Measurements from ENCODE around the gene PHF24. TPM values are rescaled to one million over a fixed set of nuclear protein-coding genes. Genes with fewer than 3 reads are reported as not detected.

The PHF24 gene
- total RNA-seq, 2 donors from 2014 or later, result 0.27 to 0.35 TPM

DNA sequence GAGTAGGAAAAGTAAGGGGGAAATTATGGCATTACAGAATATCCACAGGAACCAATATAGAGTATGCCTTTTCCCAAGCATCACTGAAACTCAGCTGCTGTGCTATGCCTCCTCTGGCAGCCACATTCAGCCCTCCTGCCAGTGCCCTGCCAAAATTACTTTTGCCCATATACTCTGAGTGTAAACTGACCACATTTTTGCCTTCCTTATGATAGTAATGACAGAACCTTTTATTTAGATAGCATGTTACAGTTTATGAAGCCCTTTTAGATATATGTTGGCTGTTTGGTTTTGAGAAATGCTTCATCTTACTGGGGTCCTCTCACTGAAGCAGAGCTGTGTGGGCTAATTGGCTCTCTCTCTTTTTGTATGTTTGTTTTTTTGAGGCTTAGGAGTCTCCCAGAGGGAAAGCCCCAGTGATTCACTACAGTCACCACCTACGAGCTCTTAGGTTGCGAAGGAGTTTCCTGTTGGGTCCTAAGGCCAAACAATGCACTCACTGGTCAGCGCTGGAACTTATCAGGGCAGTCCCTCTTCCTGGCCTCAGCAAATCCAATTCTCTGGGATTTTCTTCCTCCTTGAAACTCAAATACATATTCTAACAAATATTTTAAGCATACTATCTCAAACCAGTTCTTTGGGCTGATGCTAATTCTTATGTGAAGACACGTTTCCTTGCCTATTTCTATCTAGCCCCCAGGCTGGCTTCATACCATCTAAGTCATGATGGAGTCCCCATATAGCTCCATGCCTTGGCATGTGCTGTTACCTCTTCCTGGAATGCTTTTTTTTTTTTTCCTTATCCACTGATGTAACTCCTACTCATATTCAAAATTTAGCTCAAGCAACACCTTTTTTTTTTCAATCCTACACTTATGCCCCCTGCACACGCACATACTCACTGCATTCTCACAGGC, 3.7 kb downstream of the PHF24 start:
- Histone ChIP-seq H3K27me3 (replicated peaks; ENCODE audit: insufficient read depth) (no peaks in the 10 kb centered on the region), H3K36me3 (no peaks in the 10 kb centered on the region), H3K4me3 (no peak overlapping the region), H3K27ac (no peak overlapping the region), H3K9me3 (no peaks in the 10 kb centered on the region), H3K4me1 (ENCODE audit: control insufficient read depth in 1 of 2, low read depth in 2 of 2) (peaks cover 5 to 10% of the 10 kb centered on the region in 2 donors)
- DNase-seq (ENCODE audit: low spot score), result no peak
- no peak for ATAC-seq (ENCODE audit: insufficient number of reproducible peaks, low FRiP score, low read depth)
- TF ChIP-seq, protein P1, sequence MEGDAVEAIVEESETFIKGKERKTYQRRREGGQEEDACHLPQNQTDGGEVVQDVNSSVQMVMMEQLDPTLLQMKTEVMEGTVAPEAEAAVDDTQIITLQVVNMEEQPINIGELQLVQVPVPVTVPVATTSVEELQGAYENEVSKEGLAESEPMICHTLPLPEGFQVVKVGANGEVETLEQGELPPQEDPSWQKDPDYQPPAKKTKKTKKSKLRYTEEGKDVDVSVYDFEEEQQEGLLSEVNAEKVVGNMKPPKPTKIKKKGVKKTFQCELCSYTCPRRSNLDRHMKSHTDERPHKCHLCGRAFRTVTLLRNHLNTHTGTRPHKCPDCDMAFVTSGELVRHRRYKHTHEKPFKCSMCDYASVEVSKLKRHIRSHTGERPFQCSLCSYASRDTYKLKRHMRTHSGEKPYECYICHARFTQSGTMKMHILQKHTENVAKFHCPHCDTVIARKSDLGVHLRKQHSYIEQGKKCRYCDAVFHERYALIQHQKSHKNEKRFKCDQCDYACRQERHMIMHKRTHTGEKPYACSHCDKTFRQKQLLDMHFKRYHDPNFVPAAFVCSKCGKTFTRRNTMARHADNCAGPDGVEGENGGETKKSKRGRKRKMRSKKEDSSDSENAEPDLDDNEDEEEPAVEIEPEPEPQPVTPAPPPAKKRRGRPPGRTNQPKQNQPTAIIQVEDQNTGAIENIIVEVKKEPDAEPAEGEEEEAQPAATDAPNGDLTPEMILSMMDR (IDR thresholded peaks at IDR 0.05), result no peak

DNA sequence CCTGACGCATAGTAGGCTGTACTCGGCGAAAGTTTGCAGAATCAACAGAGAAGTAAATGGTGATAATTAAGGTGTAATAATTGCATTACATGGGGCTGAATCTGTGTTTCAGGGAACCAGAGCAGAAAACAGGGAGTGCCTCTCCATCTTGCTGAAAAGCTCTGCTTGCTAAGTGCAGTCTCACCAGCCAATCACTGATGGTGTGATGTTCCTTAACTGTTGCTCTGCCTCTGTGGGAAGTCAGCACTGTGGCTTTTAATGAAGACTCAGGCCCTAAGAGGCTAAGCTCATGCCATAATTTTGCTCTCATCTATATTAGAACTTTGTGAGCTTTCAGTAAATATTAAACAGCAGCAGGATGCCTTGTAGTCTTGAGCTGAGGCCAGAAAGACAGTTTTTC, 4.5 kb downstream of the PHF24 start:
- TF ChIP-seq, protein P1 (IDR thresholded peaks at IDR 0.05), result no peak
- no peak overlapping the region for H3K27ac ChIP-seq
- no peak overlapping the region for H3K4me3 ChIP-seq
- H3K9me3 ChIP-seq, result no peaks in the 10 kb centered on the region
- DNase-seq (ENCODE audit: low spot score) (no peak), ATAC-seq (ENCODE audit: insufficient number of reproducible peaks, low FRiP score, low read depth) (no peak)
- H3K36me3 ChIP-seq, result no peaks in the 10 kb centered on the region
- H3K27me3 ChIP-seq (replicated peaks; ENCODE audit: insufficient read depth), result no peaks in the 10 kb centered on the region
- peaks cover 3 to 8% of the 10 kb centered on the region in 2 donors for H3K4me1 ChIP-seq (ENCODE audit: control insufficient read depth in 1 of 2, low read depth in 2 of 2)

DNA sequence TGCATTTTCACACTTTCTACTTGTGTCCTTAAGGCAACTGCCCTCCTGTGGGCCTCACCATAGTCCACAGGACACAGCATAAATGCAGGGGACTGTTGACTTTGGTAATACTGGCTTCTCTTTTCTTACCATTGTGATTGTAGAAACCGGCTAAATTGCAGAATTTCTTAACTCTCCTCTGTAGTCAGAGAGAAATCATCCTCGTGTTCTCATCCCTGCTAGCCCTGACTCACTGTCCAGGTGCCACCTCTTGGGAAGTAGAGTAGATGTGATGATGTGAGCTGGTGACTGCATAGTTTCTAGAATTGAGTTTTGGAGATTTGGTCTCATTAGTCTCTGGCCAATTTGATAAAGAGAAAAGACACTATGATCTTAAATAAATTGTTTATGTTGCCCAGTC, 5.5 kb downstream of the PHF24 start:
- Histone ChIP-seq H3K36me3 (no peaks in the 10 kb centered on the region), H3K9me3 (no peaks in the 10 kb centered on the region), H3K4me3 (no peak overlapping the region), H3K4me1 (ENCODE audit: control insufficient read depth in 1 of 2, low read depth in 2 of 2) (peaks cover 0 to 1% of the 10 kb centered on the region in 2 donors), H3K27ac (no peak overlapping the region), H3K27me3 (replicated peaks; ENCODE audit: insufficient read depth) (no peaks in the 10 kb centered on the region)
- DNase-seq (ENCODE audit: low spot score) (no peak), ATAC-seq (ENCODE audit: insufficient number of reproducible peaks, low FRiP score, low read depth) (no peak)
- TF ChIP-seq, protein P1 (IDR thresholded peaks at IDR 0.05), result no peak

DNA sequence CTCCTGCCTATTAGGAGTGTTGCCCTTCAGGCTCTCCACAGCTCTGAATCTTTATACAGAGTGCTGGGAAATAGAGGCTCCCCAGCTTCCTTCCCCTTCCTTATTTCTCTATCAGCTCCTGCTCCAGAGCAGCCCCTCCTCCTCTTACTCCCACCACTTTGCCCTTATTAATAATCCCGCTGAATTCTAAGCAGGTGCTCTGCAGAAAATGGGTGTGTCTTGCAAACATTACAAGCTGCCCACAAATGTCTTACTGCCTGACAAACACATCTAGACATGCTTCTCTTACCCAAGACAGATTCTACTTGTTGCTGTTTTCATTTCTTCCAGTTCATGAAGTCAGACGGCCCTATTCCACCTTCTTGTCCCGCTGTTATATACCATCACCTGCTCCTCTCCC, 6.4 kb downstream of the PHF24 start:
- no peak overlapping the region for H3K4me3 ChIP-seq
- no peaks in the 10 kb centered on the region for H3K27me3 ChIP-seq (replicated peaks; ENCODE audit: insufficient read depth)
- ATAC-seq (ENCODE audit: insufficient number of reproducible peaks, low FRiP score, low read depth) (no peak), DNase-seq (ENCODE audit: low spot score) (no peak)
- H3K27ac ChIP-seq, result no peak overlapping the region
- H3K9me3 ChIP-seq, result no peaks in the 10 kb centered on the region
- H3K4me1 ChIP-seq (ENCODE audit: control insufficient read depth in 1 of 2, low read depth in 2 of 2), result no peaks in the 10 kb centered on the region
- TF ChIP-seq, protein P1 (IDR thresholded peaks at IDR 0.05), result no peak
- no peaks in the 10 kb centered on the region for H3K36me3 ChIP-seq

GRCh38 chr9:34971146-34971811, 13.2 kb downstream of the PHF24 start:
- DNase-seq (ENCODE audit: low spot score), result no peak
- no peak overlapping the region for H3K4me3 ChIP-seq
- no peaks in the 10 kb centered on the region for H3K4me1 ChIP-seq (ENCODE audit: control insufficient read depth in 1 of 2, low read depth in 2 of 2)
- no peaks in the 10 kb centered on the region for H3K27me3 ChIP-seq (replicated peaks; ENCODE audit: insufficient read depth)
- H3K27ac ChIP-seq, result no peak overlapping the region
- no peaks in the 10 kb centered on the region for H3K36me3 ChIP-seq
- no peaks in the 10 kb centered on the region for H3K9me3 ChIP-seq
- TF ChIP-seq, protein P1 (IDR thresholded peaks at IDR 0.05), result no peak
- ATAC-seq (ENCODE audit: insufficient number of reproducible peaks, low FRiP score, low read depth), result no peak

Data from thoracic aorta (tissue), 2 donors.